ENCODE measurements around the gene NFRKB.
"Not testable (repeated sequence)": the region's sequence is repeated elsewhere in the genome, so short reads cannot be mapped to it uniquely, and the experiment has no call there.

NFRKB gene

GRCh38 chr11:129888451-129888850 is 6.9 kb downstream of the NFRKB start:
- DNase-seq: no peak

DNA sequence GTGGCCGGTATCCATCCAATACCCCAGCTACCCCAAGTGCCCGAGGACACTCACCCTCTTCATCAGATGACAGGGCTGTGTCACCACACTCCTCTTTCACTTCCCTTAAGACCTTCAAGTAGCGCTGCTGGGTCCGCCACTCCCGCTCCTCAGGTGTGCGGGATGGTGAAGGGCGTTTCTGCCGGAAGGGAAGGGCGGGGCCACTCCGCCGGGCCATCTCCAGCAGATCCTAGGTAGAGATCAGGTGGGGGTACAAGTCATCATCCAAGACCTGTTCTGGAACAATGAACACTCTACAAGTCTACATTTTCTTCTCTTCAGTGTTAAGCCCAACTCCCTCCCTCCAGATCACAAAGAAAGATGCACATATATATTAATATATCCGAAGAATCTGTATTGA is 10.0 kb downstream of the NFRKB start:
- DNase-seq: no peak

GRCh38 chr11:129884581-129884980 is 10.8 kb downstream of the NFRKB start:
- DNase-seq: no peak

DNA sequence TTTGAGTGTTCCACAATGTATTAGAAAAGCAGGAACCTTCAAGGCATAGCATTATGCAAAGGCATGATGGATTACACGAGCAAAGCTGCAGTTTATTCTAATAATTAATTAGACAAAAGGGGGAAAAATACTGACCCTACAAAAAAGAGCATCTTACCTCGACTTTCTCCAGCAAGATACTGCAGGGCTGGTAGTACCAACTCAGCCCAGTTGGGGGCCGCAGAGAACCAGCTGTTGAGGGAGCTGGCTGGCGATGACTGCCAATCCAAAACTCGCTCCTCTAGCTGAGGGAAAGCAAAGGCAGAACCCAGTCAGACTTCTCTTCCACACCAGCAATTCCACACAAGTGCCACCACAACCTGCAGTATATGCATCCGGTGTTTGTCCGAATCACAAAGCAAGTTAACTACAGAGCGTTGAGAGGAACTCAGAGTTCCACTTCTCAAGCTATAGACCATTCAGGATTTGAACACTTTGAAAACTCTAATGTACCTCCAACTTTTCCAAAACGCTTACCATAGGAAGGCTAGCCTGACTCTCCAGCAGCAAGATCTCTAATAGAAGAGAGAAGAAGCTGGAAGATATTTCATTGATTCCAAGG is 13.7 kb downstream of the NFRKB start:
- DNase-seq: no peak

GRCh38 chr11:129880311-129880710 is 15.1 kb downstream of the NFRKB start:
- no peak for DNase-seq

- DNase-seq: no peak
Observed at GRCh38 chr11:129871914-129872313, 23.5 kb downstream of the NFRKB start.

GRCh38 chr11:129868626-129869025 is 26.8 kb downstream of the NFRKB start:
- not testable (repeated sequence) for DNase-seq

DNA sequence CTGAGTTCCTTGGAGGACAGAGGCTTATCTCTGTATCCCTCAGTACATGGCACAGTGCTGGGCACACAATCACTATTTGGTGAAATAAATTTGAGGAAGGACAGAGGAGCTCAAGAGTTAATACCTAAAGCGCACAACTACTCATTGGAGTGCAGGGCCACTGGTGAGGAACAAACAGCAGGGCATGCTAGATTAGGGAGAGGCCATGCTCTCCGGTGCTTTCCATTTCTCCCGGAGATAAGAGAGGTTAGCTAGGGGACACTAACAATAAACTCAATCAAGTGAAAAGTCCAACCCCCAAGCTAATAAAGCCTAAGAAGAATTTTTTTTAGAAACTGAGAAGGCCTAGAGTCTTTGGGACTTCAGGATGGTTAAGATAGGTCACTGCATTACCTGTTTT is 29.1 kb downstream of the NFRKB start:
- no peak for DNase-seq

DNA sequence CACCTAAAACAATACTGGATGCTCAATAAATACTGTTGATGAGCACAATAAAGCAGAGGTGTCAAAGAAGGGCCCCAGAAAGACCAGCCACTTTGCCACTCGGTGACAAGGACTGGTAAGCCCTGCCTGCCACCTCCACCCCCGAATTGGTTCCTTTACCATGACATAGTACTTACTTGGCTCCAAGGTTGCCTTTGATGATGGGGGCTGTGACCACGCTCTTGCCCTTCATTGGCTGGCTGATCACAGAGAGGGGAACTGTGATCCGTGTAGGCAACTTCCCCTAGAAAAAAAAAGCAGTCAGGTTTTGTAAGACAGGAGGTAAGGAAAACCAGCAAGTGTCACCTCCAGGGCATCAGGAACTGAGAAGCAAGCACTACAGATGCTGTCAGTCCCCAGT is 29.7 kb downstream of the NFRKB start:
- DNase-seq: no peak

- no peak for DNase-seq
Observed at GRCh38 chr11:129864811-129865210, 30.6 kb downstream of the NFRKB start.

- no peak for DNase-seq
Observed at GRCh38 chr11:129861702-129862522, 33.5 kb downstream of the NFRKB start.

DNA sequence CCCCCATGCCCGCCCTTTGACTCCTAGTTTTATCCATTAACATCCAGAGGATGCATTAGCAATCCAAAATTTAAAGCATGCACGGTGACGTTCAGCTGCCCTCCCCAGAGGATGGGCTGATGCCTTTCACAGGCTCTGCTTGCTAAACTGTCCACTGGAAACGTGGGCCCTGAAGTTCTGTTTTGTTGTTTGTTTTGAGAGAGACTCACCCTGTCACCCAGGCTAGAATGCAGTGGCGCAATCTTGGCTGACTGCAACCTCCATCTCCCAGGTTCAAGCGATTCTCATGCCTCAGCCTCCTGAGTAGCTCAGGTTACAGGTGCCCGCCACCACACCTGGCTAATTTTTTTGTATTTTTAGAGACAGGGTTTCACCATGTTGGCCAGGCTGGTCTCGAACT is 39.3 kb downstream of the NFRKB start:
- DNase-seq: no peak

- no peak for DNase-seq
Observed at GRCh38 chr11:129855086-129855485, 40.3 kb downstream of the NFRKB start.

DNA sequence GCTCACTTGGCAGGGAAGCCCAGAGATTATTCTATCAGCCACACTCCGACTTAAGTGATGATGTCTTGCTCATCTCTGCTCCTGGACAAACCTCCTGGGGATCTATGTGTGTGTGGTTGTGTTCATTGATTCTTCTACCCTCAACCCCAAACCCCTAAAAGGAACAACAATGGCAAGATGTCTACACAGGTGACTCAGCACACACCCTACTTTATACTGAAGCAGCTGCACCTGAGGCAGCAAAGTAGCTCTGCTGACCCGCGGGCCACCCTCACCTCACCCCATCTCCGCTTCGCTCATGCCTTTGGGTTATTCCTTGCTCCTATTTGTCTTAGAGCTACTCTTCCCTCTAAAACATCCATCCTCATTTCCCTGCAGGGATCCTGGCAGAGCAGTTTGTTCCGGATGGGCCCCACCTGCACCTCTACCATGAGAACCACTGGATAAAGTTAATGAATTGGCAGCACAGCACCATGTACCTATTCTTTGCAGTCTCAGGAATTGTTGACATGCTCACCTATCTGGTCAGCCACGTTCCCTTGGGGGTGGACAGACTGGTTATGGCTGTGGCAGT is 41.1 kb downstream of the NFRKB start:
- no peak for DNase-seq

GRCh38 chr11:129853518-129854231 is 41.7 kb downstream of the NFRKB start:
- no peak for DNase-seq

DNA sequence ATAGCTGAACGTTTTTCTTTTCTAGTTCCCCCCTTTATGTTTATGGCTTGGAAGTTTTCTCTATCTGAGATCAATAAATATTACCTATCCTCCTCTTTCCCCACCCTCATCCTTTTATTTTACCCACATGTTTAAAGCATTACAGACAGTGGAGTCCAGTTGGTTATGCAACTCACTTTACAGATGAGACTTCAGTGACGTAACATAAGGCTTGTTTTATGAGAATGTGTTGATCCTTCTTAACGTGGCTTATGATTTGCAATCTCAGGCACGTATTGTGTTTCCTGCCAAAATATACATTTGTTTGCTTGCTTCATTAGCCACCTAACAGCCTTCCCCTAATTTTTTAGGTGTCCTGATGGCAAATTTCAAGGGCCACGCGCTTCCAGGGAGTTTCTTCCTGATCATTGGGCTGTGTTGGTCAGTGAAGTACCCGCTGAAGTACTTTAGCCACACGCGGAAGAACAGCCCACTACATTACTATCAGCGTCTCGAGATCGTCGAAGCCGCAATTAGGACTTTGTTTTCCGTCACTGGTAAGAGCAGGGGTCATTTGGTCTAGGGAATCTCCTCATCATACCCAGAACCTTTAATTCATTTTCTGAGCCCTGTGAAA is 43.1 kb downstream of the NFRKB start:
- DNase-seq: no peak

DNA sequence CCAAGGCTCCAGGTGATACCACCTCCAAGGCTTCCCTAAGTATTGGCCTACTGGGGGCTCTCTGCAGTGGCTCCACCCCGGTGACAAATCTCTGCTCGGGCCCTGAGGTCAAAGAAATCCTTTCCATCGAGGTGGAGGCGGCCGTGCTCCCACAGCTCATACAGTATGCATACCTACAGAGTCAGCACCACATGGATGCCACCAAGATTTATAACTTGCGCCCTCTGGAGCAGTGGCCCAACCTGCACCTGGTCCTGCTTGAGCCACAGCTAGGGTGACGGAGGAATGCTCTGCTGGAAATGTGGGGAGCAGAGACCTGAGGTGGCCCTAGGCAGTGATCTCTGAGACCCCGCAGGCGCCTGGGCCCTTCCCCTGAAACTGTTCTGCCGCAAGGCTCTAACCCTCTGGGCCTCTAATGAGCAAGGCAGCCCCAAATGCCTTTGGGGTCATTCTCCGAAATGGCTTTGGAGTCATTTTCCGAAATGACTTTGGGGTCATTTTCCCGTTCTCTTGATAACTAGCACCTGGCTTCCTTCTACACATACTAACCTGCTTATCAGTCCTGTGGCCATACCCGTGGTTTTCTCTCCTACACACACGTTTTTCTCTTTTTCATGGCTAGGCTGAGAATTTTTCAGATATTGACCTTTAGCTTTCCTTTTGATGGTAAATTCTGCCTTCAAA is 45.8 kb downstream of the NFRKB start:
- DNase-seq: no peak

GRCh38 chr11:129847361-129847760 is 48.0 kb downstream of the NFRKB start:
- not testable (repeated sequence) for DNase-seq

DNA sequence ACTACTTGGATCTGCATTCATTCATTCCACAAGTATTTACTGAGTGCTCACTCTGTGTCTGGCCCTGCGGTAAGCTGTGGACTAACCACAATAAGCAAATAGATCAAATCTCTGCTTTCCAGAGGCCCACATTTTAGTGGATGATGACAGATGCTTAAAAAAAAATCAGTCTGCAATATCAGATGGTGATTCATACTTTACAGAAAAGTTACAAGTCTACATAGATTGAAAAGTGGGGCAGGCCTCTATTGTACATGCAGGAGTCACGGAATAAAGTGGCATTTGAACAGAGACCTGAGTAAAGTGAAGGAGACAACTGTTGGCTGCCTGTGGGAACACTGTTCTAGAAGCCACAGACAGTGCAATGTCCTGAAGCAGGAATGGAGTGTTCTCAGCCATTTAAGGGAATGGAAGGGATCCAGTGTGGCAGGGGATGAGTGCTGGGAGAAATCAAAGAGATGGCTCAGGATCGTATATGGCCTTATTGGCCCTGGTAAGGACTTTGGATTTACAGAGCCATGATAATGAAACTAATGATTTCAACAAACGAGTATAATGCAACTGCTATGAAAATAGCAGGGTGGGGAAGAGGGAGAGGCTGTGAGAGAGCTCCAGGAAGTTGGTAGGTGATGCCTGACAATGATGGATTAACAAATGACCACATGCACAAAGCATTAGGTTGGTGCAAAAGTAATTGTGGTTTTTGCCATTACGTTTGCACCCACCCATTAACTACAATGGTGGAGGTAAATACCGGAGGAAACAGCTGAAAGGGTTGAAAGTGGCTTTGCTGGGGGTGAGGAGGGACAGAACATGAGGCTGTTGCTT is 48.7 kb downstream of the NFRKB start:
- DNase-seq: no peak

Data from NCI-H446 treated with DMSO at 0.1 percent for 48 hours (cell line).